Measurements from ENCODE around the gene ART3. TPM values are rescaled to one million over a fixed set of nuclear protein-coding genes. Genes with fewer than 3 reads are reported as not detected.

ART3 gene
- total and polyA plus RNA-seq, 9 of the 15 experiments (the other 6 are each of a cell fraction or from before 2014, with no cell fraction given): 0.69 to 1.4 (median 1.1) TPM; not detected in 1

DNA sequence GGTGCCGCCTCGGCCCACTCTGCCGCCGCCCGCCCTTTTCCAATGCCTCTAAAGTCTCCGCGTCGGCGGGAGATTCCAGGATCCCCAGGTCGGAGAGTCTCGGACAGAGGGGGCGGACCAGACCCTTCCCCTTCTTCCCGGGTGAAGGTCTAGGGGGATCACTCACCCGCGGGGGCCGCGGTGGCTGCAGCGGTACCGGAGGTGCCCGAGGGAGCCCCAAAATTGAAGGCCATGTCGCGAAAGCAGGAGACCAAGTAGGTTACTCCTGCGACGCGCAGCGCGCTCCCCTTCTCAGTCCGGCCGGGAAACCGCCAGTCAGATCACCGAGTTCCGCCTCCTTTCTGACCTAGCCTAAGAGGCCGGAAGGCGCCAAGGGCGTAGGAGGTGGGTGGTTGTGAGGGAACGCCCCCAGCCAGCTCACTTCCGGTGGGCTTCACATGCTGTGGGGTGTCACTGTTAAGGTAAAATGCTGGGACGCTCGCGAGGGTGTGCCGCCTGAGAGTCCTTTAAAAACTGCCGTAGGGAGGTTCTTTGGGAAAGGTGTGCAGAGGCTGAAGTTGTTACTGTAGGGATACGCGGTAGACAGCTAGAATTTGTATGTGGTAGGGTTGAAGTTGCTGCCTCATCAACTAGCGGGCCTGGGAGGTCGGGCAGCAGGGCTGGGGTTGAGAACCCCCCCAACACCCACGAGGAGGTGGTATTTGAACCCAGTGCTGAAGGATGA is 73.8 kb downstream of the ART3 start, which contains the start of gene NUP54 (continued):
- TF ChIP-seq, protein P1, sequence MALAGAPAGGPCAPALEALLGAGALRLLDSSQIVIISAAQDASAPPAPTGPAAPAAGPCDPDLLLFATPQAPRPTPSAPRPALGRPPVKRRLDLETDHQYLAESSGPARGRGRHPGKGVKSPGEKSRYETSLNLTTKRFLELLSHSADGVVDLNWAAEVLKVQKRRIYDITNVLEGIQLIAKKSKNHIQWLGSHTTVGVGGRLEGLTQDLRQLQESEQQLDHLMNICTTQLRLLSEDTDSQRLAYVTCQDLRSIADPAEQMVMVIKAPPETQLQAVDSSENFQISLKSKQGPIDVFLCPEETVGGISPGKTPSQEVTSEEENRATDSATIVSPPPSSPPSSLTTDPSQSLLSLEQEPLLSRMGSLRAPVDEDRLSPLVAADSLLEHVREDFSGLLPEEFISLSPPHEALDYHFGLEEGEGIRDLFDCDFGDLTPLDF (CRISPR knock-in tag; IDR thresholded peaks at IDR 0.05): peak; percentile 90; the same call in 1 of the 2 replicates
- peak; percentile 94 for TF ChIP-seq SIN3B (IDR thresholded peaks at IDR 0.05; ENCODE audit: low read depth)
- TF ChIP-seq ZNF75A (CRISPR knock-in tag; IDR thresholded peaks at IDR 0.05): no peak
- no peak for TF ChIP-seq ZNF239 (CRISPR knock-in tag; IDR thresholded peaks at IDR 0.05)
- no peak for TF ChIP-seq RBM25 (IDR thresholded peaks at IDR 0.05; ENCODE audit: low read depth, low read length, severe bottlenecking)
- TF ChIP-seq EP400 (IDR thresholded peaks at IDR 0.05): peak; percentile 96
- peak; percentile 47; the same call in 1 of the 2 replicates for TF ChIP-seq HLTF (IDR thresholded peaks at IDR 0.05)
- TF ChIP-seq MTA1 (IDR thresholded peaks at IDR 0.05; ENCODE audit: borderline replicate concordance): 0 out of 2 replicates have a peak, but pooled peaks have one; percentile 76
- peak in 1 of 2 experiments; percentile 69; a peak in 2 of 4 replicates for TF ChIP-seq TBL1XR1 (IDR thresholded peaks at IDR 0.05; ENCODE audit: low read length in 2 of 2)
- peak; percentile 69 for TF ChIP-seq HNRNPLL (IDR thresholded peaks at IDR 0.05; ENCODE audit: low read depth, low read length, poor library complexity, severe bottlenecking)
- TF ChIP-seq ZNF134 (CRISPR knock-in tag; conservative IDR thresholded peaks at IDR 0.05): peak; percentile 53; the same call in 1 of the 2 replicates
- TF ChIP-seq CCNT2 (IDR thresholded peaks at IDR 0.05; ENCODE audit: borderline replicate concordance, extremely low read depth, insufficient read length, low read depth, low read length): peak; percentile 56
- no peak for TF ChIP-seq ZNF398 (CRISPR knock-in tag; IDR thresholded peaks at IDR 0.05)
- 0 out of 2 replicates have a peak, but pooled peaks have one; percentile 13 for TF ChIP-seq THAP7 (CRISPR knock-in tag; IDR thresholded peaks at IDR 0.05)
- TF ChIP-seq, protein P2, sequence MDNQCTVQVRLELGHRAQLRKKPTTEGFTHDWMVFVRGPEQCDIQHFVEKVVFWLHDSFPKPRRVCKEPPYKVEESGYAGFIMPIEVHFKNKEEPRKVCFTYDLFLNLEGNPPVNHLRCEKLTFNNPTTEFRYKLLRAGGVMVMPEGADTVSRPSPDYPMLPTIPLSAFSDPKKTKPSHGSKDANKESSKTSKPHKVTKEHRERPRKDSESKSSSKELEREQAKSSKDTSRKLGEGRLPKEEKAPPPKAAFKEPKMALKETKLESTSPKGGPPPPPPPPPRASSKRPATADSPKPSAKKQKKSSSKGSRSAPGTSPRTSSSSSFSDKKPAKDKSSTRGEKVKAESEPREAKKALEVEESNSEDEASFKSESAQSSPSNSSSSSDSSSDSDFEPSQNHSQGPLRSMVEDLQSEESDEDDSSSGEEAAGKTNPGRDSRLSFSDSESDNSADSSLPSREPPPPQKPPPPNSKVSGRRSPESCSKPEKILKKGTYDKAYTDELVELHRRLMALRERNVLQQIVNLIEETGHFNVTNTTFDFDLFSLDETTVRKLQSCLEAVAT (IDR thresholded peaks at IDR 0.05): peak in 1 of 2 experiments; percentile 14; a peak in 1 of 4 replicates
- TF ChIP-seq, protein P3, sequence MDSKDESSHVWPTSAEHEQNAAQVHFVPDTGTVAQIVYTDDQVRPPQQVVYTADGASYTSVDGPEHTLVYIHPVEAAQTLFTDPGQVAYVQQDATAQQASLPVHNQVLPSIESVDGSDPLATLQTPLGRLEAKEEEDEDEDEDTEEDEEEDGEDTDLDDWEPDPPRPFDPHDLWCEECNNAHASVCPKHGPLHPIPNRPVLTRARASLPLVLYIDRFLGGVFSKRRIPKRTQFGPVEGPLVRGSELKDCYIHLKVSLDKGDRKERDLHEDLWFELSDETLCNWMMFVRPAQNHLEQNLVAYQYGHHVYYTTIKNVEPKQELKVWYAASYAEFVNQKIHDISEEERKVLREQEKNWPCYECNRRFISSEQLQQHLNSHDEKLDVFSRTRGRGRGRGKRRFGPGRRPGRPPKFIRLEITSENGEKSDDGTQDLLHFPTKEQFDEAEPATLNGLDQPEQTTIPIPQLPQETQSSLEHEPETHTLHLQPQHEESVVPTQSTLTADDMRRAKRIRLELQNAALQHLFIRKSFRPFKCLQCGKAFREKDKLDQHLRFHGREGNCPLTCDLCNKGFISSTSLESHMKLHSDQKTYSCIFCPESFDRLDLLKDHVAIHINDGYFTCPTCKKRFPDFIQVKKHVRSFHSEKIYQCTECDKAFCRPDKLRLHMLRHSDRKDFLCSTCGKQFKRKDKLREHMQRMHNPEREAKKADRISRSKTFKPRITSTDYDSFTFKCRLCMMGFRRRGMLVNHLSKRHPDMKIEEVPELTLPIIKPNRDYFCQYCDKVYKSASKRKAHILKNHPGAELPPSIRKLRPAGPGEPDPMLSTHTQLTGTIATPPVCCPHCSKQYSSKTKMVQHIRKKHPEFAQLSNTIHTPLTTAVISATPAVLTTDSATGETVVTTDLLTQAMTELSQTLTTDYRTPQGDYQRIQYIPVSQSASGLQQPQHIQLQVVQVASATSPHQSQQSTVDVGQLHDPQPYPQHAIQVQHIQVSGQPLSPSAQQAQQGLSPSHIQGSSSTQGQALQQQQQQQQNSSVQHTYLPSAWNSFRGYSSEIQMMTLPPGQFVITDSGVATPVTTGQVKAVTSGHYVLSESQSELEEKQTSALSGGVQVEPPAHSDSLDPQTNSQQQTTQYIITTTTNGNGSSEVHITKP (IDR thresholded peaks at IDR 0.05; ENCODE audit: partially characterized antibody): peak; percentile 23
- TF ChIP-seq TCF7 (IDR thresholded peaks at IDR 0.05; ENCODE audit: borderline replicate concordance): 0 out of 2 replicates have a peak, but pooled peaks have one; percentile 51
- TF ChIP-seq DIDO1 (tag; IDR thresholded peaks at IDR 0.05; ENCODE audit: low read depth): peak; percentile 90
- no peak for TF ChIP-seq ARID2 (IDR thresholded peaks at IDR 0.05)
